GM23248 (cell line): ENCODE measurements around the gene RASL11B. TPM values are rescaled to one million over a fixed set of nuclear protein-coding genes. Genes with fewer than 3 reads are reported as not detected.

ENCODE experiments used
- DNase-seq: peaks from one replicate; pipeline ENCODE4 v3.0.0-alpha.2; 2015
- H2AFZ ChIP-seq: fragments of 200-600 bp; sonication (generic); 2 replicates; pipeline ENCODE4 v1.6.1; 2016; ENCODE audit warnings: antibody characterized with exemption
- H3F3A ChIP-seq: fragments of 200-600 bp; sonication (generic); 2 replicates; pipeline ENCODE4 v1.6.1; 2016; ENCODE audit warnings: mild to moderate bottlenecking, antibody characterized with exemption, mixed run types; ENCODE audit not compliant: insufficient read depth
- H3K27ac ChIP-seq: fragments of 200-600 bp; sonication (generic); 2 replicates; pipeline ENCODE4 v1.5.1; 2016; ENCODE audit warnings: mild to moderate bottlenecking
- H3K27me3 ChIP-seq: fragments of 200-600 bp; sonication (generic); replicated peaks from 2 replicates; pipeline ENCODE4 v1.6.1; 2016; ENCODE audit warnings: mild to moderate bottlenecking; ENCODE audit not compliant: insufficient read depth
- H3K36me3 ChIP-seq: fragments of 200-600 bp; sonication (generic); 2 replicates; pipeline ENCODE4 v1.6.1; 2016; ENCODE audit warnings: low read depth, mild to moderate bottlenecking
- H3K4me1 ChIP-seq: fragments of 200-600 bp; sonication (generic); 2 replicates; pipeline ENCODE4 v1.6.1; 2016; ENCODE audit warnings: mild to moderate bottlenecking; ENCODE audit not compliant: insufficient read depth
- H3K4me2 ChIP-seq: fragments of 200-600 bp; sonication (generic); one replicate; pipeline ENCODE4 v1.6.1; 2016; ENCODE audit warnings: mild to moderate bottlenecking; ENCODE audit not compliant: unreplicated experiment
- H3K4me3 ChIP-seq: fragments of 200-600 bp; sonication (generic); 2 replicates; pipeline ENCODE4 v1.5.1; 2016; ENCODE audit warnings: mild to moderate bottlenecking
- H3K79me2 ChIP-seq: fragments of 200-600 bp; sonication (generic); 2 replicates; pipeline ENCODE4 v1.6.1; 2016; ENCODE audit warnings: mild to moderate bottlenecking; ENCODE audit not compliant: insufficient read depth
- H3K9ac ChIP-seq: fragments of 200-600 bp; sonication (generic); 2 replicates; pipeline ENCODE4 v1.6.1; 2016; ENCODE audit warnings: mild to moderate bottlenecking
- H3K9me2 ChIP-seq: fragments of 200-600 bp; sonication (generic); 2 replicates; pipeline ENCODE4 v1.6.1; 2016; ENCODE audit warnings: mixed run types, mild to moderate bottlenecking, moderate library complexity; ENCODE audit not compliant: insufficient read depth
- H3K9me3 ChIP-seq: fragments of 200-600 bp; sonication (generic); one replicate; pipeline ENCODE4 v1.6.1; 2017; ENCODE audit warnings: low read depth
- H4K20me1 ChIP-seq: fragments of 200-600 bp; sonication (generic); 2 replicates; pipeline ENCODE4 v1.6.0; 2016; ENCODE audit not compliant: insufficient read depth
- EZH2 ChIP-seq: fragments of 200-600 bp; sonication (generic); IDR thresholded peaks from 2 replicates; pipeline ENCODE4 v1.6.1; 2018; ENCODE audit warnings: antibody characterized with exemption, mild to moderate bottlenecking; ENCODE audit not compliant: insufficient read depth, poor library complexity, severe bottlenecking
- EZH2phosphoT487 ChIP-seq: fragments of 200-600 bp; sonication (generic); IDR thresholded peaks from 2 replicates; pipeline ENCODE4 v1.6.1; 2018; ENCODE audit warnings: antibody characterized with exemption, moderate library complexity, mild to moderate bottlenecking, low read depth; ENCODE audit not compliant: insufficient read depth
- WGBS, 2 experiments: methylation state at CpG; one replicate each; pipeline ENCODE4 v1.1.6; 2015 to 2017; ENCODE audit warnings: low lambda C conversion rate in 2 of 2, low coverage in 1 of 2; ENCODE audit errors: missing lambda C conversion rate in 2 of 2; 5-methylcytosine and 5-hydroxymethylcytosine counted together
- in situ Hi-C: fragments of 300-500 bp; cut with MboI; formaldehyde crosslinking; loops from 2 replicates; pipeline ENCODE4 v1.15.0; 2020
- polyA plus RNA-seq: library from polyadenylated mRNA; unstranded; fragments of >200 nt; fragmentation: Nextera tagmentation; extraction: Ambion mirVana; gene quantifications from 2 replicates; pipeline ENCODE4 v1.2.1, GENCODE V29; 2016
- total RNA-seq: library from RNA; depleted of rRNA; stranded (reverse); fragments of >200 nt; shearing (Covaris generic); gene quantifications from 2 replicates; pipeline ENCODE4 v1.2.3, GENCODE V29; 2014

Gene RASL11B
- total and polyA plus RNA-seq, 2 experiments from 2014 or later, result 0.11 TPM; not detected in 1

DNA sequence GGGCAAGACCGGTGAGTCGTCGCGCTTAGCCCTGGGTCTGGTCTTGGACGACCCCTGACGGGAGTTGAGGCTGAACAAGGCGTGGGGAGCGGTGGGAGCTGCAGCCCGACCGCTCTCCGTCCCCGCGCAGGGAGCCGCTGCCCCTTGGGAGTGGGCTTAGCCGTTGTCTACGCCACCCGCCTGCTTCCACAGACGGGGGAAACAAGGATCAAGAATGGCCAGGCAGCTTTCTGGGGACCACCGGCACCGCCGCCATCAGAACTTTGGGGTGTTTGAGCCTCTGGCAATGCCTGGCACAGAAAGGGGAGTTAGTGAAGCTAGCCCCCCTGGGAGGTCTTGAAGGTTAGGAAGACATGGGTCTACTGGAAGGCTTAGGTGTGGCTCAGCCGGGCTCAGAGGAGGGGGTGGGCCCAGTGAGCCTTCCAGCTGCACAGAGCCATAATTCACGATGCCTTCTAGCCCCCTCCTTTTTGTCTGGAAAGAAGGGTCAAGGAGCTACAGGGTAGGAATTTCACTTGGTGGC lies 583 bp downstream of the RASL11B start:
- WGBS, 2 experiments, result 5 to 6% methylated on average over 22 to 23 of the region's 23 CpGs
- Histone ChIP-seq H3K9ac (peak overlapping the region; percentile 26; the same call in 1 of the 2 replicates), H3K4me3 (peak overlapping the region; percentile 66), H3K4me1 (no peaks in the 10 kb centered on the region), H3K79me2 (no peaks in the 10 kb centered on the region), H3K36me3 (no peaks in the 10 kb centered on the region), H3F3A (0 out of 2 replicates have a peak, but pooled peaks cover 9% of the 10 kb centered on the region), H3K9me3 (no peaks in the 10 kb centered on the region), H3K27ac (no peak overlapping the region), H4K20me1 (no peaks in the 10 kb centered on the region), H3K4me2 (peak overlapping the region; percentile 61), H3K27me3 (no peaks in the 10 kb centered on the region), H3K9me2 (no peaks in the 10 kb centered on the region), H2AFZ (peak overlapping the region; percentile 69)
- in situ Hi-C loops, result no loop called here
- TF ChIP-seq EZH2, result no peak
- no peak for TF ChIP-seq EZH2phosphoT487
- DNase-seq, result no peak

GRCh38 chr4:52863324-52863723 lies 1.2 kb downstream of the RASL11B start:
- H3K27me3 ChIP-seq, result no peaks in the 10 kb centered on the region
- H3K4me3 ChIP-seq, result no peak overlapping the region
- H3K9me3 ChIP-seq, result no peaks in the 10 kb centered on the region
- in situ Hi-C loops, result no loop called here
- H3K9me2 ChIP-seq, result no peaks in the 10 kb centered on the region
- no peak overlapping the region for H3K9ac ChIP-seq
- H3K4me2 ChIP-seq, result no peak overlapping the region
- H3K36me3 ChIP-seq, result no peaks in the 10 kb centered on the region
- TF ChIP-seq EZH2phosphoT487 (no peak), EZH2 (no peak)
- no peaks in the 10 kb centered on the region for H3K4me1 ChIP-seq
- 77 to 80% methylated on average over 6 of the region's 6 CpGs for WGBS, 2 experiments
- H3F3A ChIP-seq, result 0 out of 2 replicates have a peak, but pooled peaks cover 9% of the 10 kb centered on the region
- H4K20me1 ChIP-seq, result no peaks in the 10 kb centered on the region
- no peak for DNase-seq
- H3K79me2 ChIP-seq, result no peaks in the 10 kb centered on the region
- no peak overlapping the region for H2AFZ ChIP-seq
- H3K27ac ChIP-seq, result no peak overlapping the region

- H3K4me1 ChIP-seq, result no peaks in the 10 kb centered on the region
- DNase-seq, result no peak
- H2AFZ ChIP-seq, result no peak overlapping the region
- H3K36me3 ChIP-seq, result no peaks in the 10 kb centered on the region
- in situ Hi-C loops, result no loop called here
- H3F3A ChIP-seq, result 0 out of 2 replicates have a peak, but pooled peaks cover 9% of the 10 kb centered on the region
- H3K9me3 ChIP-seq, result no peaks in the 10 kb centered on the region
- no peak overlapping the region for H3K4me3 ChIP-seq
- no peak for TF ChIP-seq EZH2
- no peak for TF ChIP-seq EZH2phosphoT487
- no peaks in the 10 kb centered on the region for H4K20me1 ChIP-seq
- 72 to 74% methylated on average over 5 of the region's 5 CpGs for WGBS, 2 experiments
- no peak overlapping the region for H3K27ac ChIP-seq
- H3K9ac ChIP-seq, result no peak overlapping the region
- H3K4me2 ChIP-seq, result no peak overlapping the region
- no peaks in the 10 kb centered on the region for H3K79me2 ChIP-seq
- no peaks in the 10 kb centered on the region for H3K27me3 ChIP-seq
- H3K9me2 ChIP-seq, result no peaks in the 10 kb centered on the region
These were observed 2.7 kb downstream of the RASL11B start for GRCh38 chr4:52864793-52865192.

DNA sequence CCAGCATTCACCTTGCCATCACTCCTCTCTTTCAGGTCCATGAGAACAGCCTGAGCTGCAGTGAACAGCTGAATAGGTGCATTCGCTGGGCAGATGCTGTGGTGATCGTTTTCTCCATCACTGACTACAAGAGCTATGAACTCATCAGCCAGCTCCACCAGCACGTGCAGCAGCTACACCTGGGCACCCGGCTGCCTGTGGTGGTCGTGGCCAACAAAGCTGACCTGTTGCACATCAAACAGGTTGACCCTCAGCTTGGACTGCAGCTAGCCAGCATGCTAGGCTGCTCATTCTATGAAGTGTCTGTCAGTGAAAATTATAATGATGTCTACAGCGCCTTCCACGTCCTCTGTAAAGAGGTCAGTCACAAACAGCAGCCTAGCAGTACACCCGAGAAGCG lies 3.2 kb downstream of the RASL11B start:
- 92% methylated on average over 9 of the region's 9 CpGs for WGBS, 2 experiments
- TF ChIP-seq EZH2phosphoT487 (no peak), EZH2 (no peak)
- no peaks in the 10 kb centered on the region for H4K20me1 ChIP-seq
- no peak overlapping the region for H3K4me3 ChIP-seq
- DNase-seq, result no peak
- H3K27ac ChIP-seq, result no peak overlapping the region
- no peak overlapping the region for H3K4me2 ChIP-seq
- H3K9ac ChIP-seq, result no peak overlapping the region
- H3F3A ChIP-seq, result 0 out of 2 replicates have a peak, but pooled peaks cover 9% of the 10 kb centered on the region
- no peak overlapping the region for H2AFZ ChIP-seq
- H3K36me3 ChIP-seq, result no peaks in the 10 kb centered on the region
- no peaks in the 10 kb centered on the region for H3K9me2 ChIP-seq
- in situ Hi-C loops, result no loop called here
- no peaks in the 10 kb centered on the region for H3K4me1 ChIP-seq
- no peaks in the 10 kb centered on the region for H3K79me2 ChIP-seq
- H3K27me3 ChIP-seq, result no peaks in the 10 kb centered on the region
- H3K9me3 ChIP-seq, result no peaks in the 10 kb centered on the region

GRCh38 chr4:52866734-52867133 lies 4.6 kb downstream of the RASL11B start:
- in situ Hi-C loops, result no loop called here
- DNase-seq, result no peak
- H3K9me3 ChIP-seq, result no peaks in the 10 kb centered on the region
- H3K36me3 ChIP-seq, result no peaks in the 10 kb centered on the region
- no peaks in the 10 kb centered on the region for H3K9me2 ChIP-seq
- H3K79me2 ChIP-seq, result no peaks in the 10 kb centered on the region
- no peak overlapping the region for H3K27ac ChIP-seq
- no peaks in the 10 kb centered on the region for H3K4me1 ChIP-seq
- 98 to 99% methylated on average over 4 of the region's 4 CpGs for whole genome bisulfite sequencing, 2 experiments
- no peak for TF ChIP-seq EZH2
- no peak for TF ChIP-seq EZH2phosphoT487
- H3K9ac ChIP-seq, result no peak overlapping the region
- H2AFZ ChIP-seq, result no peak overlapping the region
- no peak overlapping the region for H3K4me2 ChIP-seq
- H4K20me1 ChIP-seq, result no peaks in the 10 kb centered on the region
- H3F3A ChIP-seq, result 0 out of 2 replicates have a peak, but pooled peaks cover 9% of the 10 kb centered on the region
- no peak overlapping the region for H3K4me3 ChIP-seq
- H3K27me3 ChIP-seq, result no peaks in the 10 kb centered on the region
